ENCODE data around the gene IL3RA. TPM values are rescaled to one million over a fixed set of nuclear protein-coding genes. Genes with fewer than 3 reads are reported as not detected.

Gene IL3RA
- polyA plus RNA-seq, 1 of the 3 experiments (the other 2 are of a cell fraction) = not detected

GRCh38 chrX:1390621-1391369 lies 54.2 kb downstream of the IL3RA start:
- Histone ChIP-seq H3F3A (replicated peaks; ENCODE audit: insufficient read depth) (peaks cover 19% of the 10 kb centered on the region), H3K27me3 (ENCODE audit: insufficient read depth) (no peaks in the 10 kb centered on the region), H3K79me2 (ENCODE audit: insufficient read depth) (peaks cover 78% of the 10 kb centered on the region), H3K4me2 (peak overlapping the region; percentile 99), H2AFZ (ENCODE audit: low read depth) (no peak overlapping the region), H3K9me3 (no peaks in the 10 kb centered on the region), H3K9ac (peak overlapping the region; percentile 96), H4K20me1 (ENCODE audit: insufficient read depth) (peaks cover 57% of the 10 kb centered on the region), H3K36me3 (replicated peaks in 1 of 2; ENCODE audit: control insufficient read depth in 1 of 2, insufficient read depth in 2 of 2, low read length in 1 of 2) (peaks cover 39 to 54% of the 10 kb centered on the region in 2 experiments), H3K27ac (ENCODE audit: low read depth in 2 of 2, low read length in 1 of 2) (peak overlapping the region; percentile 94 to 95; a peak in 3 of 4 replicates), H3K4me1 (ENCODE audit: control insufficient read depth in 1 of 2, insufficient read depth in 2 of 2, low read depth in 1 of 2, low read length in 1 of 2) (peaks cover 7 to 21% of the 10 kb centered on the region in 2 experiments; a peak in 2 of 4 replicates), H3K9me2 (no peaks in the 10 kb centered on the region), H3K4me3 (ENCODE audit: low read depth in 2 of 2, low read length in 1 of 2) (peak overlapping the region; percentile 79 to 81)
- DNase-seq = no peak
- POLR2A ChIA-PET = no interaction called here
- 41% methylated on average over 30 of the region's 30 CpGs for WGBS (ENCODE audit: low lambda C conversion rate)
- CTCF ChIA-PET = no interaction called here
- no peak for TF ChIP-seq FOSL2 (IDR thresholded peaks at IDR 0.05; ENCODE audit: borderline replicate concordance, low read depth)
- no peak for TF ChIP-seq EZH2phosphoT487 (IDR thresholded peaks at IDR 0.05; ENCODE audit: borderline replicate concordance, low read depth)
- TF ChIP-seq MXI1 (IDR thresholded peaks at IDR 0.05; ENCODE audit: low read depth, low read length) = no peak

- WGBS (ENCODE audit: low lambda C conversion rate) = 0% methylated on average over 7 of the region's 19 CpGs
- DNase-seq = peak; percentile 97
- H3K36me3 ChIP-seq (replicated peaks in 1 of 2; ENCODE audit: control insufficient read depth in 1 of 2, insufficient read depth in 2 of 2, low read length in 1 of 2) = peaks cover 34 to 49% of the 10 kb centered on the region in 2 experiments
These were observed 54.8 kb downstream of the IL3RA start for GRCh38 chrX:1391370-1391706.

GRCh38 chrX:1391707-1392375 lies 55.3 kb downstream of the IL3RA start, which contains the start of gene SLC25A6:
SLC25A6 (minus strand) TSS chrX:1392113; CDS start chrX:1392009, 104 bp downstream.
- ChIA-PET POLR2A (no interaction called here), CTCF (no interaction called here)
- 0% methylated on average over 22 of the region's 90 CpGs for WGBS (ENCODE audit: low lambda C conversion rate)
- peak; percentile 98 for DNase-seq
- Histone ChIP-seq H4K20me1 (ENCODE audit: insufficient read depth) (peaks cover 46% of the 10 kb centered on the region), H3K27ac (ENCODE audit: low read depth in 2 of 2, low read length in 1 of 2) (peak within 1 kb of the TSS; percentile 94 to 95), H3K4me1 (ENCODE audit: control insufficient read depth in 1 of 2, insufficient read depth in 2 of 2, low read depth in 1 of 2, low read length in 1 of 2) (peaks cover 7 to 21% of the 10 kb centered on the region in 2 experiments; a peak in 2 of 4 replicates), H3K36me3 (replicated peaks in 1 of 2; ENCODE audit: control insufficient read depth in 1 of 2, insufficient read depth in 2 of 2, low read length in 1 of 2) (peaks cover 31 to 44% of the 10 kb centered on the region in 2 experiments), H3K9me2 (no peaks in the 10 kb centered on the region), H3K79me2 (ENCODE audit: insufficient read depth) (peaks cover 84% of the 10 kb centered on the region), H3K9ac (peak within 1 kb of the TSS; percentile 96), H3K4me2 (peak within 1 kb of the TSS; percentile 99), H2AFZ (ENCODE audit: low read depth) (peak within 1 kb of the TSS; percentile 79; the same call in 1 of the 2 replicates), H3K4me3 (ENCODE audit: low read depth in 2 of 2, low read length in 1 of 2) (peak within 1 kb of the TSS; percentile 80 to 81), H3K27me3 (ENCODE audit: insufficient read depth) (no peaks in the 10 kb centered on the region), H3F3A (replicated peaks; ENCODE audit: insufficient read depth) (peaks cover 14% of the 10 kb centered on the region), H3K9me3 (no peaks in the 10 kb centered on the region)
- TF ChIP-seq SIN3A (IDR thresholded peaks at IDR 0.05; ENCODE audit: borderline replicate concordance, low read depth, low read length) (peak; percentile 9; the same call in 1 of the 2 replicates), RXRA (IDR thresholded peaks at IDR 0.05; ENCODE audit: borderline replicate concordance, low read depth) (no peak), YY1 (IDR thresholded peaks at IDR 0.05; ENCODE audit: low read depth) (no peak; the same call in 1 of the 2 replicates), FOXJ3 (CRISPR knock-in tag; IDR thresholded peaks at IDR 0.05) (no peak), GABPA (IDR thresholded peaks at IDR 0.05; ENCODE audit: low read depth) (peak; percentile 84), RCOR1 (IDR thresholded peaks at IDR 0.05; ENCODE audit: low read length) (no peak), PBX3 (IDR thresholded peaks at IDR 0.05) (0 out of 2 replicates have a peak, but pooled peaks have one; percentile 13), CTCF (IDR thresholded peaks at IDR 0.05) (no peak), GATA2 (CRISPR knock-in tag; IDR thresholded peaks at IDR 0.05) (no peak), SMC3 (IDR thresholded peaks at IDR 0.05; ENCODE audit: low read depth, low read length) (no peak), POLR2AphosphoS5 (IDR thresholded peaks at IDR 0.05; ENCODE audit: low read depth, low read length) (peak; percentile 73; the same call in 1 of the 2 replicates)

More at GRCh38 chrX:1391370-1391706, 54.8 kb downstream of the IL3RA start:
- TF ChIP-seq GABPA (IDR thresholded peaks at IDR 0.05; ENCODE audit: low read depth) = no peak
- TF ChIP-seq NRF1 (IDR thresholded peaks at IDR 0.05; ENCODE audit: low read depth, low read length) = peak; percentile 80
- ChIA-PET POLR2A (no interaction called here), CTCF (no interaction called here)
- Histone ChIP-seq H3K4me1 (ENCODE audit: control insufficient read depth in 1 of 2, insufficient read depth in 2 of 2, low read depth in 1 of 2, low read length in 1 of 2) (peaks cover 7 to 21% of the 10 kb centered on the region in 2 experiments; a peak in 2 of 4 replicates), H4K20me1 (ENCODE audit: insufficient read depth) (peaks cover 51% of the 10 kb centered on the region), H3K27me3 (ENCODE audit: insufficient read depth) (no peaks in the 10 kb centered on the region), H3K4me2 (peak overlapping the region; percentile 99), H3K4me3 (ENCODE audit: low read depth in 2 of 2, low read length in 1 of 2) (peak overlapping the region; percentile 79 to 81), H3K27ac (ENCODE audit: low read depth in 2 of 2, low read length in 1 of 2) (peak overlapping the region; percentile 94 to 95; a peak in 3 of 4 replicates), H3K9me3 (no peaks in the 10 kb centered on the region), H3K9me2 (no peaks in the 10 kb centered on the region), H2AFZ (ENCODE audit: low read depth) (no peak overlapping the region), H3K79me2 (ENCODE audit: insufficient read depth) (peaks cover 83% of the 10 kb centered on the region), H3F3A (replicated peaks; ENCODE audit: insufficient read depth) (peaks cover 14% of the 10 kb centered on the region), H3K9ac (peak overlapping the region; percentile 96)

All from SK-N-SH (cell line).